Activated naive CD8-positive, alpha-beta T cell (primary cell): Measurements from ENCODE around the gene STXBP4.

Experiments
- H3K27ac Mint-ChIP-seq: one replicate; pipeline ENCODE4 v1.8.0; 2021; ENCODE audit warnings: mixed read lengths
- H3K27me3 Mint-ChIP-seq: one replicate; pipeline ENCODE4 v1.8.0; 2021; ENCODE audit warnings: mixed read lengths
- H3K36me3 Mint-ChIP-seq: one replicate; pipeline ENCODE4 v1.8.0; 2021; ENCODE audit warnings: mixed read lengths
- H3K4me1 Mint-ChIP-seq: one replicate; pipeline ENCODE4 v1.8.0; 2021; ENCODE audit warnings: low read depth, mixed read lengths
- H3K4me3 Mint-ChIP-seq: one replicate; pipeline ENCODE4 v1.8.0; 2021; ENCODE audit warnings: mild to moderate bottlenecking, mixed read lengths
- H3K9me3 Mint-ChIP-seq: one replicate; pipeline ENCODE4 v1.8.0; 2021; ENCODE audit warnings: low read depth, mixed read lengths

STXBP4 gene

DNA sequence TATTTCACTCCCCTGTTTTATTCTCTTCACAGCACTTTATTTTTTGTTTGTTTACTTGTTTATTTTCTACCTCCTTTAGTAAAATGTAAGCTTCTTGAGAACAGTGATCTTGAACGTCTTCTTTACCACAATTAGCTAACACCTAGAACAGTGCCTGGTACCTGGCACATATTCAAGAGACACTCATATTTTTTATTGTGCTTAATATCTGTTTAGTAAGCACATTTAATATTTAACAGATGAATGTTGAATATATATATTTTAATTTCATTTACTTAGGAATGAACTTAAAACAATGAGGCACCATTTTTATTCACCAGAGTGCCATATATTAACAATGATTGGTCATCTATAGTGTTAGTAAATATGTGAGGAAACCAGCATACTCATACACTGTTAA, 130.2 kb downstream of the STXBP4 start:
- Mint-ChIP-seq H3K27ac (no peak overlapping the region), H3K4me1 (no peaks in the 10 kb centered on the region), H3K4me3 (no peak overlapping the region), H3K36me3 (peaks cover 36% of the 10 kb centered on the region), H3K9me3 (peaks cover 5% of the 10 kb centered on the region), H3K27me3 (no peaks in the 10 kb centered on the region)

DNA sequence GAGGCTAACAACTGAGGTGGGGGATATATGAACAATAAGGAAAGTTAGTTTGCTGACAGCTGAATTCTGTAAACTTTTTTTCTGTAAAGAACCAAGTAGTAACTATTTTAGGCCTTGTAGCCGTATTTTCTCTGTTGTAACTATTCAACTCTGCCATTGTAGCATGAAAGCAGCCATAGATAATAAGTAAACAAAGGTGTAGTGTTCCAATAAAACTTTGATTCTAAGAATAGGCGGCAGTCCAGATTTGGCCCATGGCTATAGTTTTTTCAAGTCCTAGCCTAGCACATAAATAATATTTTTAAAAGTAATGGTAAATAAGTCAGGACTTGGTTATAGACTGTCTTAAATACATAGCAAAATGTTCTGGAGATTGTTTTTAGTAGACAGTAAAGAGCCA, 142.0 kb downstream of the STXBP4 start:
- peaks cover 4% of the 10 kb centered on the region for H3K9me3 Mint-ChIP-seq
- no peaks in the 10 kb centered on the region for H3K4me1 Mint-ChIP-seq
- no peak overlapping the region for H3K27ac Mint-ChIP-seq
- no peaks in the 10 kb centered on the region for H3K27me3 Mint-ChIP-seq
- peaks cover 27% of the 10 kb centered on the region for H3K36me3 Mint-ChIP-seq
- H3K4me3 Mint-ChIP-seq: no peak overlapping the region

DNA sequence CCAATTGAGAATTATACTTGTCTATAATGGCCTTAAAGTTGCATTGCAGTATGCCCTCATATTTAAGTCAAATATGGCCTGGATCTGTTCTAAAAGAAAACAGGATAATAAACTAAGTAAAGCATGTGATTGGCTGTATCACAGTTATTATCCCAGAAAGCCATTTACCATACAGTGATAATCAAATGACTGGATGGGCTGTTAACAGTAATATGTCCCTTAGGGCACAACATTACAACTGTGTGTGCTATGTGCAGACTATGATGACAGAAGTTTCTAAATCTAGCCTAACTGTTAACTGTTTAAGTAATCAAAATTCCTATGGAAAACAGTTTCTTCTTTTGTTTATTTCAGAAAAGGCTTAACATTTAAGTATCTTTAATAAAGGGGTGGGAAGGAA, 145.7 kb downstream of the STXBP4 start:
- peaks cover 20% of the 10 kb centered on the region for H3K36me3 Mint-ChIP-seq
- H3K27ac Mint-ChIP-seq: no peak overlapping the region
- no peaks in the 10 kb centered on the region for H3K9me3 Mint-ChIP-seq
- peaks cover 2% of the 10 kb centered on the region for H3K4me1 Mint-ChIP-seq
- H3K27me3 Mint-ChIP-seq: no peaks in the 10 kb centered on the region
- H3K4me3 Mint-ChIP-seq: no peak overlapping the region

DNA sequence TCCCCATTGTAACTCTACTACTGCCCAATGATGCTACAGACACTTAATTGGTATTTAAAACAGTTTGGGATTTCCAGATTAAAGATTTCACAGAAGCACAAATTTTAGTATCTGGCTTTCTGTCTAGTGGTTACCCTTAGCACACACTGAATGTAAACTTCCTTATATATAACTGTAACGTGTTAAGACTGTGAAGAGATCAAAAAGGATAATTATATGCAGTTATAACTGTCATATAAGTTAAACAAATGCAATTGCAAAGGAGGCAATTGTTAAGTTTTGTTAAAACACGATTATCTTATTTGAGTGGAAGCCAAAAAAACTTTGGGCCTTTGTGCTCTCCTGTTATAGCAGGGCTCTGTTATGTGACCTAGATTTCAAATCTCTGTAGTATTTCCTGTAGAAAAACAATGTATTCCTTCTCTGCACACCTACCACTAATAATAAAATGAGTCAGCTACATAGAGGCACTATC, 147.9 kb downstream of the STXBP4 start:
- Mint-ChIP-seq H3K4me1 (peaks cover 2% of the 10 kb centered on the region), H3K27me3 (no peaks in the 10 kb centered on the region), H3K27ac (no peak overlapping the region), H3K36me3 (peaks cover 15% of the 10 kb centered on the region), H3K4me3 (no peak overlapping the region), H3K9me3 (no peaks in the 10 kb centered on the region)

DNA sequence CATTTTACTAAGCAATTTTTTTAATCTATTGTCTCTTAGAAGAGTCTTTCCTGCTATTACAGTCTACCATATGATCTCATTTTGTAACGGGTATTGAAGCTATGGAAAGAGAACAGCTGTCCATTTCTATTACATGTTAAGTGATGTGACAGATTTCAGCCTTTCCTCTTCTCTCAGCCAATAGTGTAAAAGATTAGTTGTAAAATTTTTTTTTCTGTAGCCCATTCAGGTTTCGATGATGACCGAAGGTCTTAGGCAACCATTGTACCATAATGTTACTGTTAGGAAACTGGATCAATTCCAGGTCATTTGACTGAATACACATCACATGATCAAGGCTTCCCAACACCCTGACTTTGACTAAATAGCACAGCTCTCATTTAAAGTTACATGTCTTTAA, 148.6 kb downstream of the STXBP4 start:
- Mint-ChIP-seq H3K9me3 (no peaks in the 10 kb centered on the region), H3K27ac (no peak overlapping the region), H3K27me3 (no peaks in the 10 kb centered on the region), H3K4me3 (no peak overlapping the region), H3K4me1 (peaks cover 2% of the 10 kb centered on the region), H3K36me3 (peaks cover 14% of the 10 kb centered on the region)

DNA sequence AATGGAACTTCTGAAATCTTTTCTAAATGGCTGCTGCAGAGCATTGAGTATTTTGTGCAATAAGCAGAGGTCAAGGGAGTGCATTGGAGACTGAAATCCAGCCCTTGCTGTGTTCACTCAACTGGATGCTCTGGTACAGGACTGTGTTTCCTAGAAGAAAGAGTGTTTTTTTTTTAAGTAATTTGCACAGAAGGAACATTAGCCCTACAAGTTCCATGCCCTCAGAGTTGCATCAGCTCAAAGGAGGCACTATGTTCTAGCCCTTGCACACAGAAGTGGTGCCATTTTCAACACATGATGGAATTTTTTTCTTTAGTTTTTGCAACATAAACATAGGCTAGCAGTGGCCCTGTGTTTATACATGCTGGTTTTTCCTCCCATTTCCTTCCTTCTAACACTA, 152.1 kb downstream of the STXBP4 start:
- Mint-ChIP-seq H3K36me3 (peaks cover 7% of the 10 kb centered on the region), H3K27ac (no peak overlapping the region), H3K27me3 (no peaks in the 10 kb centered on the region), H3K4me1 (peaks cover 2% of the 10 kb centered on the region), H3K4me3 (no peak overlapping the region), H3K9me3 (no peaks in the 10 kb centered on the region)

DNA sequence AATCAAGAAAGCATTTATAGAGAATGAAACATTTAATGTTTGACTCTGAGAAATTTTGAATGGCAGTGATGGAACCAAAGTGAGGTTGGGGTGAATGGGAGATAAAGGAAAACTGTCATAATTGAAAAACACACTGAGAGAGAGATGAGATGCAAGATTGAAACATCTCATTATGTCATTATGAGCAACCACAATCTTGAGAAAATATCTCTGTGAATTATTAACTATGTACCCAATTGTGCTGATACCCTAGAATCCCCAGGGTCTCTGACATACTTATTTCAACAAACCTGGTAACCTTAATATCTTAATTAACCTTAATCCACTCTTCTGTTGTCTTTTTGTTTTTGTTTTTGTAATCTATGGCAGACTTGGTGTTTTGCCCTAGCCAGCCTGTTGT, 152.7 kb downstream of the STXBP4 start:
- H3K27ac Mint-ChIP-seq: no peak overlapping the region
- H3K27me3 Mint-ChIP-seq: no peaks in the 10 kb centered on the region
- H3K36me3 Mint-ChIP-seq: peaks cover 7% of the 10 kb centered on the region
- peaks cover 2% of the 10 kb centered on the region for H3K4me1 Mint-ChIP-seq
- H3K9me3 Mint-ChIP-seq: no peaks in the 10 kb centered on the region
- H3K4me3 Mint-ChIP-seq: no peak overlapping the region

DNA sequence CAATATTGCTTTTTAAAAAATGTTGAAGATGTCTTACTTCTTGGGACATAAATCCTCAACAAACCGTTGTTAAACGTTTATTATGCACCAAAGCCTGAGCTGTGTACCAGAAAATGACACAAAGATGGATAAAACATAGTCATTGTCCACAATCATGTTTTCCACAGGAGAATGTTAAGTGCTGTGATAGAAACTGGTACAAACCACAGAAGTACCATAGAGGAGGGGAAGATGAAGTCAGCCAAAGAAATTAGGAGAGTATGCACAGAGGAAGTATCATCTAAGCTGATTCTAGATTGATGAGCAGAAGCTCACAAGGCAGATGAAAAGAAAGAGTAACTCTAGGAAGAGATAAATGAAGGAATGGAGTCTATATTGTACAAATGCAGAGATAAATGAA, 153.5 kb downstream of the STXBP4 start:
- H3K36me3 Mint-ChIP-seq: peaks cover 8% of the 10 kb centered on the region
- H3K4me3 Mint-ChIP-seq: no peak overlapping the region
- H3K9me3 Mint-ChIP-seq: no peaks in the 10 kb centered on the region
- no peaks in the 10 kb centered on the region for H3K4me1 Mint-ChIP-seq
- H3K27ac Mint-ChIP-seq: no peak overlapping the region
- H3K27me3 Mint-ChIP-seq: no peaks in the 10 kb centered on the region

DNA sequence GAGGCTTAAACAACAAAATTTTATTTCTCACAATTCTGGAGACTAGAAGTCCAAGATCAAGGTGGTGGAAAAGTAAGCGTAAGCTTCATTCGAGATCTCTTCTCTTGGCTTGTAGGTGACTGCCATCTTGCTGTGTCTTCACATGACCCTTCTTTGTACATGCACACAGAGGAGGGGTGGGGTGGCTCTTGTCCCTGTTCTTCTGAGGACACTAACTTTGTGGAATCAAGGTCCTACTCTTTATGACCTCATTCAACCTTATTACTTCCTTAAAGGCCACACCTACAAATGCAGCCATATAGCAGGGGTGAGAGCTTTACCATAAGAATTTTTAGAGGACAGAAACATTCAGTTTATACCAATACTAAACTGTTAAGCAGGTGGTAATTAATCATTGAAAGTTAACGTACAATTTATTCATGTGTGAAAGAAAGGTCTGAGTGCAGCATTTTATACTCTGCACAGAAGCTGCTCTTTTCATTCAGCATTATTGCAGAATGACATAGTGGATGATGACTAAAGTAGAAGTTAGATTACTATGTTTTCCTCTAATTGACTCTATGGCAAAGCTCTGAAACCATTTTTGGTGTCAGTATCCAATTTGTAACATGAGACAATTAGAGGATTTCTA, 156.3 kb downstream of the STXBP4 start:
- no peaks in the 10 kb centered on the region for H3K4me1 Mint-ChIP-seq
- H3K27ac Mint-ChIP-seq: no peak overlapping the region
- H3K9me3 Mint-ChIP-seq: no peaks in the 10 kb centered on the region
- H3K36me3 Mint-ChIP-seq: peaks cover 9% of the 10 kb centered on the region
- no peak overlapping the region for H3K4me3 Mint-ChIP-seq
- H3K27me3 Mint-ChIP-seq: no peaks in the 10 kb centered on the region

DNA sequence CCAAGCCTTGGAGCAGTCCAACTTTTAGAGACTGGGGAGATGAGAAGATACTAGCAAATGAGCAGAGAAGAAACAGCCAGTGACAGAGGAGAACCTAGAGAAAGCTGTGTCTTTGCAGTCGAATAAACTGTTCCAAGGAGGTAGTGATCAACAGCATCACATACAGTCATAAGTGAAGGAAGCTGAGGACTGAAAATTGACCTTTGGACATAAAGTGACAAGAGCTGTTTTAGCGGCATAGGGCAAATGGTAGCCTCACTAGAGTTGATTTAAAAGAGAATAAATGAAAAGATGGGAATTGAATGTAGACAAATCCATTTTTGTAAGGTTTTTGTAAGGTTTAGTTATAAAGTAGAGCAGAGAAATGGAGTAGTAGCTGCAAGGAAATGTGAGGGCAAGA, 165.0 kb downstream of the STXBP4 start:
- Mint-ChIP-seq H3K27ac (no peak overlapping the region), H3K4me1 (no peaks in the 10 kb centered on the region), H3K36me3 (peaks cover 2% of the 10 kb centered on the region)

DNA sequence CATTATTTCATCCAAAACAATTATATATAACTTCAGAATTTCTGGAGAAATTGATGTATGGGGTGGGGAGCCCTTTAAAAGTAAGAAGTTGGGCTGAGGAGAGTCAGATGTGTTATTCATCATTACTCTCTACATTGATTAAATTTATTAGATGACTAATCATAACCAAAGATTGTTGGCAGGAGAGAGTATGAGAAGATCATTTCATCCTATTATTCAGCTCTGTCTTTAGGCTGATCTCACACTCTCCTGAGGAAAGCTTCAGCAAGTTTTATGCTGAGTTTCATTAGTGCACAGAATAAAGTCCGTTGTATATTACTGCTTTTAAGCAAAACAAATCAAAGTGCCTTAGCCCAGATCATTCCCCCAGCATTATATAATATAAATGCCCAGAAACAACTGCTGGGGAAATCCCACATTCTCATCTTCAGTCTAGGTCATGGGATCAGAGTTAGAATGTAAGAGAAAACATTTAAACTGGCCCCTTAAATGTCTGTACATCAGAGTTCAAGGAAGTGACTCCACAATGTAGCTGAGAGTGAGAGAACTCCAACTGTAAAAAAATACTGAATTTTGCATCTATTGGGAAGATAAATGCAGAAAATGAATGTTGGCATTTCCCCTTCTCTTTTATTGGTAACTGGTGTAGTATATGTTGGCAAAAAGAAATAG, 166.1 kb downstream of the STXBP4 start:
- Mint-ChIP-seq H3K27ac (no peak overlapping the region), H3K9me3 (no peaks in the 10 kb centered on the region), H3K27me3 (no peaks in the 10 kb centered on the region), H3K4me1 (no peaks in the 10 kb centered on the region), H3K36me3 (peaks cover 4% of the 10 kb centered on the region), H3K4me3 (no peak overlapping the region)

More for the DNA sequence above, 165.0 kb downstream of the STXBP4 start:
- no peaks in the 10 kb centered on the region for H3K27me3 Mint-ChIP-seq
- no peak overlapping the region for H3K4me3 Mint-ChIP-seq
- H3K9me3 Mint-ChIP-seq: no peaks in the 10 kb centered on the region

DNA sequence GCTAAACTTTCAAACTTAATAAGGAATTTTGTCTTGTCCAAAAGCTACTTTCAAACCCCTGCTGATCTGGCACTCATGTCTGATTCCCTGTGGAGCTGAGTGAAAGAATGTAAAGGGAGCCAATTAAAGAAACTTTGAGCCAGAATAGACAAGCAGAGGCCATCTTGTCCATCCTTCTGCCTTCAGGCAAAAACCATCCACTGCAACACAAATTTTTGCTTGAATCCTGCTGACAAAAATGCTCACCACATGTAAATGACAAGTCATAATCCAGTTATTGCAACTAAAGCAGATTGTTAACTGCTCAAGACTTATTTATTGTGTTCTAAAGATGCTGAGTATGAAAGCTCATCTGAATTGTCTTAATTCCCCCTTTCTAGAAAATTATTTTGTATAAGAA, 172.2 kb downstream of the STXBP4 start:
- H3K27ac Mint-ChIP-seq: no peak overlapping the region
- H3K4me1 Mint-ChIP-seq: no peaks in the 10 kb centered on the region
- peaks cover 21% of the 10 kb centered on the region for H3K36me3 Mint-ChIP-seq
- H3K9me3 Mint-ChIP-seq: no peaks in the 10 kb centered on the region
- H3K4me3 Mint-ChIP-seq: no peak overlapping the region
- no peaks in the 10 kb centered on the region for H3K27me3 Mint-ChIP-seq

DNA sequence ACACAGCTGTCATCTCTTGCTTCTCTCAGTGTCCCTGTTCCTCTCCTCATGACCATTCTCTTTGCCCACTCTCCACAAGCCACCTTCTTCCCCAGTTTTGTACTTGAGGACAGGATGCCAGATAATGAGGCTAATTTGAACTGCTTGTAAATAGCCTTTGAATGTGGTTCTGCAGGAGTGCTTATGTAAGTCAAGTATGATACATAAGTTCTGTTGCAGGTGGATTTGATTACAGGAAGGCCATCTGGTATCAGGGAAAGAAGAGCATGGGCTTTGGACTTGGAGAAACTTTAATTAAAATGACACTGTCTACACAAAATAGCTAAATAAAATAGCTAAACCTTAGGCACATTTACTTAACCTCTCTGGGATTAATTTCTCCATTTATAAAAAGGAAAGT, 176.0 kb downstream of the STXBP4 start:
- Mint-ChIP-seq H3K36me3 (peaks cover 26% of the 10 kb centered on the region), H3K27me3 (no peaks in the 10 kb centered on the region), H3K4me3 (no peak overlapping the region), H3K27ac (no peak overlapping the region), H3K9me3 (no peaks in the 10 kb centered on the region), H3K4me1 (no peaks in the 10 kb centered on the region)

DNA sequence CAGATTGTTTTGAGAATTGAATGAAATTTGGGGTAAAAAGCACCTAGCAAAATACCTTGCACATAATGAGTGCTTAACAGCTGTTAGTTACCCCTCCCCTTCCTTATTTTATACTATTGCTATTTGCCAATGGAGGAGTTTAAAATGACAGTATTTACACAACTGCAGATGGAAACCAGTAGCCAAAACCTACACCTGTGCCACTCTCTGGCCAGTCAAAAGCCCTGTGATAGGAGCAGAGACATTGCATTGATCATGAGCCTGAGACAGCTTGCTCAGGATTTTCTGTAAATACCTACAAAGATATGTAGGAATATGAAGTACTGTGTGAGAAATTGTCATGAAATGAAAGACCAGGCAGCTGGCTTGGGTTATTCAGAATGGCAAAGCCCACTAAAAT, 180.9 kb downstream of the STXBP4 start:
- Mint-ChIP-seq H3K27me3 (no peaks in the 10 kb centered on the region), H3K27ac (no peak overlapping the region), H3K36me3 (peaks cover 21% of the 10 kb centered on the region), H3K9me3 (no peaks in the 10 kb centered on the region), H3K4me1 (no peaks in the 10 kb centered on the region), H3K4me3 (no peak overlapping the region)

DNA sequence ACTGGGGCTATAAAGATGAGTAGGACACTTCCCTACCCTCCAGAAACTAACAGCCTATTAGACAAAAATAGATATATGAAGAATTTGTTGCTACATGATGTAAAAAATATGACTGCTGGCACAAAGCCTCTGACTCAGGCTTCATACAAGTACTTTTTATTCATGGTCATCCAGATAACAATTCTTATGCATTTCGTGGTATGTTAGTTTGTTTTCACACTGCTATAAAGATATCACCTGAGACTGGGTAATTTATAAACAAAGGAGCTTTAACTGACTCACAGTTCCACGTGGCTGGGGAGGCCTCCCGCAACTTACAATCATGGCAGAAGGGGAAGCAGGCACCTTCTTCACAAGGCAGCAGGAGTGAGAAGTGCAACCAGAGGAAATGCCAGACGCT, 183.7 kb downstream of the STXBP4 start:
- no peaks in the 10 kb centered on the region for H3K9me3 Mint-ChIP-seq
- no peaks in the 10 kb centered on the region for H3K27me3 Mint-ChIP-seq
- peaks cover 15% of the 10 kb centered on the region for H3K36me3 Mint-ChIP-seq
- no peak overlapping the region for H3K27ac Mint-ChIP-seq
- no peak overlapping the region for H3K4me3 Mint-ChIP-seq
- no peaks in the 10 kb centered on the region for H3K4me1 Mint-ChIP-seq

DNA sequence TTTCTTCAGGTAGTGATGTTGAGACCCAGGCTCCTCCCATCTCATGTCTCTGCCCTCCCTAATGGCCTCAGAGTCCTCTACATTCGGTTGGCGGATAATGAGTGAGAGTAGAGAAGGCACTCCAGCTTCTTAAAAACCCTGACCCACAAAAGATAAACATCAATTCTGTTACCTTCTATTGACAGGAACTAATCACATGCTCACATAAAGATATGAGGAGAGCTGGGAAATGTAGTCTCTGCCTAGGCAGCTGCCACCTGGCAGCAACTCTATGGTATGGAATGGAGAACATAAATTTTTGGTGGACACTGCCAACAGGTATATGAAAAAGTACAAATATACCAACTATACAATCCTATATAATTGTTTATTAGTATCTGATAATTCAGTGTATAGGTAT, 185.5 kb downstream of the STXBP4 start:
- H3K36me3 Mint-ChIP-seq: peaks cover 12% of the 10 kb centered on the region
- no peak overlapping the region for H3K27ac Mint-ChIP-seq
- no peaks in the 10 kb centered on the region for H3K9me3 Mint-ChIP-seq
- no peaks in the 10 kb centered on the region for H3K4me1 Mint-ChIP-seq
- H3K27me3 Mint-ChIP-seq: no peaks in the 10 kb centered on the region
- no peak overlapping the region for H3K4me3 Mint-ChIP-seq
